Pancreas (tissue), 10 donors: ENCODE measurements around the gene HIC1. TPM values are rescaled to one million over a fixed set of nuclear protein-coding genes. Genes with fewer than 3 reads are reported as not detected.

Source experiments
- ATAC-seq, 4 donors: fragments of 200-7000 bp; cut with Tn5 transposase; one replicate each; pipeline versions ENCODE4 v1.8.0 to v1.9.1; 2020; ENCODE audit warnings: mild to moderate bottlenecking in 4 of 4, moderate library complexity in 4 of 4
- DNase-seq, 6 donors: peaks; one replicate each; pipeline ENCODE4 v3.0.0-alpha.2; 2020
- FAIRE-seq: peaks from 2 replicates; lab custom pipeline; 2012; peaks lifted over from hg19 to GRCh38; lab: Jason Lieb, UNC
- H3K27ac ChIP-seq, 4 donors: fragments of 200-600 bp; sonication (generic); 1 replicate in 3 of 4; 2 replicates in 1 of 4; pipeline versions ENCODE4 v1.5.0 to v1.8.0; 2020
- H3K27me3 ChIP-seq, 4 donors: fragments of 200-600 bp; one replicate each; pipeline ENCODE4 v1.8.0; 2021
- H3K36me3 ChIP-seq, 3 donors: fragments of 200-600 bp; sonication (generic) in 1 of 3; one replicate each; pipeline versions ENCODE4 v1.5.0 to v1.8.0; 2020 to 2021
- H3K4me1 ChIP-seq, 3 donors: fragments of 200-600 bp; one replicate each; pipeline ENCODE4 v1.8.0; 2021
- H3K4me3 ChIP-seq, 4 donors: fragments of 200-600 bp; sonication (generic) in 2 of 4; one replicate each; pipeline versions ENCODE4 v1.5.0 to v1.8.0; 2020 to 2021
- H3K9me3 ChIP-seq, 4 donors: fragments of 200-600 bp; one replicate each; pipeline ENCODE4 v1.8.0; 2021
- CTCF ChIP-seq, 4 donors: fragments of 200-600 bp; sonication (generic) in 3 of 4; IDR thresholded peaks; one replicate each; pipeline versions ENCODE4 v1.5.0 to v1.8.0; 2021; ENCODE audit warnings: antibody characterized with exemption in 4 of 4
- WGBS, 2 donors: extraction: QIAGEN DNeasy Blood & Tissue Kit; methylation state at CpG; one replicate each; pipeline ENCODE4 v1.1.7; 2013; 5-methylcytosine and 5-hydroxymethylcytosine counted together
- intact Hi-C, 3 donors: fragments of 100-400 bp; cut with DNase I; formaldehyde crosslinking; loops; one replicate each; pipeline versions ENCODE4 v1.11.1 to v1.14.2; 2022
- polyA plus RNA-seq, 2 donors: library from polyadenylated mRNA; stranded (reverse); fragments of 200-250 nt; gene quantifications; one replicate each; pipeline ENCODE4 v1.2.3, GENCODE V29; 2013
- total RNA-seq, 6 donors: library from RNA; stranded (reverse); fragmentation: NEBNext Ultra II Directional in 4 of 6; extraction: Animal tissue kit (Norgen Biotek cat#: 25700) in 4 of 6; gene quantifications; one replicate each; pipeline versions ENCODE4 v1.2.1 to v1.2.4, GENCODE V29; 2021 to 2023
- donor health status: healthy with polysubstance abuse.
- donor health status: DM: no; HTN: no; CAD: no; lungs with moderate emphysema.
- donor health status: DM: no; HTN: no; CAD: no.
- donor health status: control.
- donor health status: control.
- donor health status: Bipolar disorder and iron deficiency.
- donor health status: DM: yes; HTN: yes; CAD: no.
- donor health status: DM: no; HTN: no; CAD: no.
- donor health status: DM: no; HTN: no; CAD: no.
- donor health status: DM: yes; HTN: yes; CAD: no.

The HIC1 gene
- total and polyA plus RNA-seq, 8 donors, result 1.0 to 15.8 (median 3.4) TPM

- peak overlapping the region in 1 of 4 donors; percentile 34 for H3K4me3 ChIP-seq
- peaks cover 0 to 3% (median 0%) of the 10 kb centered on the region in 4 donors for H3K27me3 ChIP-seq
- intact Hi-C loops, result loop anchor here in 1 of 3 donors (5.0 kb wide), 1 partner anchor 188 kb away; no protein-coding TSS in a partner anchor
- peaks cover 0 to 4% (median 3%) of the 10 kb centered on the region in 3 donors for H3K4me1 ChIP-seq
- H3K27ac ChIP-seq, result peak overlapping the region in 2 of 4 donors; percentile 3 to 33
- FAIRE-seq, result no peak
- peak; percentile 52 to 70 (median 60) for ATAC-seq
- H3K36me3 ChIP-seq, result peaks cover 0 to 10% (median 0%) of the 10 kb centered on the region in 3 donors
- peak; percentile 70 to 93 (median 81) for DNase-seq
- no peaks in the 10 kb centered on the region for H3K9me3 ChIP-seq
- TF ChIP-seq CTCF (IDR thresholded peaks at IDR 0.05), result peak; percentile 58 to 78 (median 72)
- WGBS, 2 donors, result 21 to 25% methylated on average over 62 to 78 of the region's 78 CpGs
Observed at GRCh38 chr17:2058586-2059546, 4.0 kb downstream of the HIC1 start.

- no peak for TF ChIP-seq CTCF (IDR thresholded peaks at IDR 0.05)
- Histone ChIP-seq H3K36me3 (peaks cover 0 to 13% (median 0%) of the 10 kb centered on the region in 3 donors), H3K27ac (peak overlapping the region in 2 of 4 donors; percentile 3 to 9), H3K9me3 (no peaks in the 10 kb centered on the region), H3K4me3 (peak overlapping the region in 1 of 4 donors; percentile 34), H3K4me1 (peaks cover 0 to 3% (median 0%) of the 10 kb centered on the region in 3 donors), H3K27me3 (peaks cover 0 to 3% (median 0%) of the 10 kb centered on the region in 4 donors)
- intact Hi-C loops, result loop anchor here in 2 of 3 donors (5.0 to 10.0 kb wide), 2 partner anchors 175 to 188 kb away; no protein-coding TSS in a partner anchor
- ATAC-seq (no peak), FAIRE-seq (no peak), DNase-seq (no peak)
- WGBS, 2 donors, result 79 to 84% methylated on average over 21 of the region's 21 CpGs
Observed at GRCh38 chr17:2059547-2060384, 4.9 kb downstream of the HIC1 start.

- Histone ChIP-seq H3K9me3 (no peaks in the 10 kb centered on the region), H3K4me1 (peaks cover 0 to 3% (median 0%) of the 10 kb centered on the region in 3 donors), H3K27me3 (peaks cover 0 to 3% (median 0%) of the 10 kb centered on the region in 4 donors), H3K4me3 (no peak overlapping the region), H3K27ac (peak overlapping the region in 2 of 4 donors; percentile 4 to 11), H3K36me3 (peaks cover 0 to 18% (median 0%) of the 10 kb centered on the region in 3 donors)
- ATAC-seq (no peak), FAIRE-seq (no peak), DNase-seq (no peak)
- no peak for TF ChIP-seq CTCF (IDR thresholded peaks at IDR 0.05)
- intact Hi-C loops, result loop anchor here in 1 of 3 donors (10.0 kb wide), 1 partner anchor 174 kb away; no protein-coding TSS in a partner anchor
- 87 to 90% methylated on average over 6 of the region's 6 CpGs for WGBS, 2 donors
Observed at GRCh38 chr17:2060385-2060658, 5.4 kb downstream of the HIC1 start.

GRCh38 chr17:2060681-2061440 is 6.0 kb downstream of the HIC1 start:
- Histone ChIP-seq H3K27me3 (peaks cover 0 to 3% (median 0%) of the 10 kb centered on the region in 4 donors), H3K27ac (peak overlapping the region in 1 of 4 donors; percentile 11), H3K4me1 (no peaks in the 10 kb centered on the region), H3K4me3 (no peak overlapping the region), H3K36me3 (peaks cover 0 to 21% (median 0%) of the 10 kb centered on the region in 3 donors), H3K9me3 (no peaks in the 10 kb centered on the region)
- ATAC-seq (no peak), FAIRE-seq (no peak), DNase-seq (peak in 1 of 6 donors; percentile 61)
- intact Hi-C loops, result loop anchor here in 1 of 3 donors (10.0 kb wide), 1 partner anchor 174 kb away; no protein-coding TSS in a partner anchor
- no peak for TF ChIP-seq CTCF (IDR thresholded peaks at IDR 0.05)
- 85 to 87% methylated on average over 20 to 21 of the region's 21 CpGs for WGBS, 2 donors
